Panc1 (cell line): ENCODE measurements around the gene NLRP9. TPM values are rescaled to one million over a fixed set of nuclear protein-coding genes. Genes with fewer than 3 reads are reported as not detected.
A peak's percentile ranks its signal among the peaks of the same experiment; 100 is the strongest.

Experiments
- ATAC-seq: fragments of 200-7000 bp; cut with Tn5 transposase; 2 replicates; pipeline ENCODE4 v1.9.1; 2020; ENCODE audit warnings: mild to moderate bottlenecking, moderate library complexity
- BruUV-seq: library from RNA; stranded (reverse); fragments of 400-500 nt; replicated peaks from 2 replicates; lab custom pipeline; 2021; lab: Mats Ljungman, UMichigan
- CTCF ChIA-PET: fragments of 300-600 bp; sonication (Branson Sonifier 250); formaldehyde crosslinking; loops from one replicate; lab custom pipeline; 2022; ENCODE audit warnings: antibody characterized with exemption; lab: Charles Lee
- POLR2A ChIA-PET: fragments of 300-600 bp; sonication (Branson Sonifier 250); formaldehyde crosslinking; loops from one replicate; lab custom pipeline; 2022; ENCODE audit warnings: antibody characterized with exemption; lab: Charles Lee
- DNase-seq: peaks from one replicate; pipeline ENCODE4 v3.0.0-alpha.2; 2010; ENCODE audit warnings: low read depth, low spot score
- H3K27ac ChIP-seq: 2 replicates; pipeline ENCODE4 v1.5.1; 2011; ENCODE audit warnings: mild to moderate bottlenecking, low read length, inconsistent platforms
- H3K27me3 ChIP-seq: fragments of 200-500 bp; sonication (Bioruptor generic); 2 replicates; pipeline ENCODE4 v1.6.0; 2014; ENCODE audit warnings: low read length, inconsistent platforms; ENCODE audit not compliant: control insufficient read depth, insufficient read depth
- H3K36me3 ChIP-seq: fragments of 200-500 bp; sonication (Bioruptor generic); 2 replicates; pipeline ENCODE4 v1.5.1; 2014; ENCODE audit warnings: inconsistent platforms, mild to moderate bottlenecking, low read length, moderate library complexity; ENCODE audit not compliant: control insufficient read depth, insufficient read depth
- H3K4me1 ChIP-seq: 2 replicates; pipeline ENCODE4 v1.5.1; 2011; ENCODE audit warnings: inconsistent platforms, mild to moderate bottlenecking, low read length, moderate library complexity; ENCODE audit not compliant: control insufficient read depth, insufficient read depth
- H3K4me3 ChIP-seq, 2 experiments: 2 replicates each; pipeline ENCODE4 v1.5.1; 2011 to 2012; ENCODE audit warnings: low read depth in 2 of 2, low read length in 2 of 2, mild to moderate bottlenecking in 2 of 2, inconsistent platforms in 1 of 2, moderate library complexity in 1 of 2
- H3K9me3 ChIP-seq: fragments of 200-500 bp; sonication (Bioruptor generic); 2 replicates; pipeline ENCODE4 v1.5.1; 2014; ENCODE audit warnings: low read depth, mild to moderate bottlenecking, inconsistent platforms, low read length, moderate library complexity; ENCODE audit not compliant: control insufficient read depth, insufficient read depth
- POLR2AphosphoS5 ChIP-seq: IDR thresholded peaks from 2 replicates; pipeline ENCODE4 v1.6.1; 2012; ENCODE audit warnings: mild to moderate bottlenecking, low read depth, low read length, moderate library complexity
- SIN3A ChIP-seq: IDR thresholded peaks from 2 replicates; pipeline ENCODE4 v1.6.1; 2012; ENCODE audit warnings: low read depth, mild to moderate bottlenecking, low read length, moderate library complexity, borderline replicate concordance; ENCODE audit not compliant: insufficient read depth
- TCF7L2 ChIP-seq: IDR thresholded peaks from 2 replicates; pipeline ENCODE4 v1.6.1; 2011; ENCODE audit warnings: mild to moderate bottlenecking, low read depth, low read length, inconsistent platforms
- in situ Hi-C: cut with HindIII; loops from 2 replicates; pipeline ENCODE4 v1.10.0; 2016; ENCODE audit warnings: low sequenced_read_pairs, low pct_unique_long_range_greater_than_20kb
- intact Hi-C: fragments of 100-400 bp; cut with micrococcal nuclease; formaldehyde crosslinking; loops from one replicate; pipeline ENCODE4 v1.10.0; 2022; ENCODE audit not compliant: unreplicated experiment
- total RNA-seq: library from RNA; stranded (reverse); gene quantifications from one replicate; pipeline ENCODE4 v1.2.1, GENCODE V29; 2021; ENCODE audit not compliant: unreplicated experiment
- TF ChIP-seq, protein P1 (sequence below), 2 experiments: IDR thresholded peaks; 2 replicates each; pipeline ENCODE4 v1.6.1; 2011 to 2012; ENCODE audit warnings: low read depth in 2 of 2, control low read depth in 1 of 2, low read length in 1 of 2, mild to moderate bottlenecking in 1 of 2, moderate library complexity in 1 of 2; ENCODE audit not compliant: insufficient read depth in 1 of 2
- TF ChIP-seq, protein P2 (sequence below): fragments of 450-650 bp; IDR thresholded peaks from 2 replicates; pipeline ENCODE4 v1.5.1; 2017; ENCODE audit warnings: mild to moderate bottlenecking

NLRP9 gene
- total RNA-seq, 1 experiment from 2014 or later, result not detected

DNA sequence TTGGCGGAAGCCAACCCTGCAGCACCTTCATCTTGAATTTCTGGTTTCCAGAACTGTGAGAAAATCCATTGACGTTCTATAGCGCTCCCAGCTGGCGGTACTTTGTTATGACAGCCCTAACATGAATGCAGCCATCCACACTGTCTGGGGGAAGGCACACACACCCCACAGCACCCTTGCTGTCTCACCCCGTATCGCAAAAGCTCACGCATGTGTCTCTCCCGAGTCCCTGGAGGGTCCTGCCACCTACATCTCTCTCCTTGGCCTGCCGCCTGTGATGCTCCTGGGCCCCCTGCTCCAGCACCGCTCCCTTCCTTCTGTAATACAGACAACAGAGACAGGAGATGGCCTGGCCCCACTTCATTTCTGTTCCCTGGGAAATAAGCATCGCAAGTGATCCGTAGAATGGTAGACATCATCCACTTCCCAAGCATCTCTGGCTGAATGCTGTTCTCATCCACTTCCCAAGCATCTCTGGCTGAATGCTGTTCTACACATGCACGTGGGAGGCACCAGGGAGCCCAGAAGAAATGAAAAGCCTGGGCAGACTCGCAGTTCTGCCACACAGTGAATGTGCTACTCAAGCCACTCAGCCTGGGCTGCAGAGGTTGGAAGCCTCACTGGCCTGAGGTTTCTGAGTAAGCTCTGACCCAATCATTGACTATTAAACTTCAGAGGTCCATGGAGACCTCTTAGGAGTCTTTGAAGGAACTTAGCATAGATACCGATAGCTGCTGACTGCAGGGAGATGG is 33.5 kb downstream of the NLRP9 start:
- Histone ChIP-seq H3K9me3 (no peaks in the 10 kb centered on the region), H3K27ac (no peak overlapping the region), H3K4me3 (no peak overlapping the region), H3K36me3 (no peaks in the 10 kb centered on the region), H3K4me1 (no peaks in the 10 kb centered on the region), H3K27me3 (no peaks in the 10 kb centered on the region)
- BruUV-seq, result no TSS peak
- ATAC-seq, result peak; percentile 11; the same call in 1 of the 2 replicates
- in situ Hi-C loops, result no loop called here
- intact Hi-C loops, result loop anchor here (10.0 kb wide), 1 partner anchor 100 kb away; no protein-coding TSS in a partner anchor
- no peak for DNase-seq
- ChIA-PET POLR2A (interaction anchor here (0.5 kb wide), 1 partner anchor 30 kb away, joined by 3 read pairs; no protein-coding TSS in a partner anchor), CTCF (interaction anchor here (0.6 to 1.0 kb wide), 3 partner anchors 105 to 366 kb away, joined by 3 read pairs; no protein-coding TSS in a partner anchor)
- TF ChIP-seq, protein P1, sequence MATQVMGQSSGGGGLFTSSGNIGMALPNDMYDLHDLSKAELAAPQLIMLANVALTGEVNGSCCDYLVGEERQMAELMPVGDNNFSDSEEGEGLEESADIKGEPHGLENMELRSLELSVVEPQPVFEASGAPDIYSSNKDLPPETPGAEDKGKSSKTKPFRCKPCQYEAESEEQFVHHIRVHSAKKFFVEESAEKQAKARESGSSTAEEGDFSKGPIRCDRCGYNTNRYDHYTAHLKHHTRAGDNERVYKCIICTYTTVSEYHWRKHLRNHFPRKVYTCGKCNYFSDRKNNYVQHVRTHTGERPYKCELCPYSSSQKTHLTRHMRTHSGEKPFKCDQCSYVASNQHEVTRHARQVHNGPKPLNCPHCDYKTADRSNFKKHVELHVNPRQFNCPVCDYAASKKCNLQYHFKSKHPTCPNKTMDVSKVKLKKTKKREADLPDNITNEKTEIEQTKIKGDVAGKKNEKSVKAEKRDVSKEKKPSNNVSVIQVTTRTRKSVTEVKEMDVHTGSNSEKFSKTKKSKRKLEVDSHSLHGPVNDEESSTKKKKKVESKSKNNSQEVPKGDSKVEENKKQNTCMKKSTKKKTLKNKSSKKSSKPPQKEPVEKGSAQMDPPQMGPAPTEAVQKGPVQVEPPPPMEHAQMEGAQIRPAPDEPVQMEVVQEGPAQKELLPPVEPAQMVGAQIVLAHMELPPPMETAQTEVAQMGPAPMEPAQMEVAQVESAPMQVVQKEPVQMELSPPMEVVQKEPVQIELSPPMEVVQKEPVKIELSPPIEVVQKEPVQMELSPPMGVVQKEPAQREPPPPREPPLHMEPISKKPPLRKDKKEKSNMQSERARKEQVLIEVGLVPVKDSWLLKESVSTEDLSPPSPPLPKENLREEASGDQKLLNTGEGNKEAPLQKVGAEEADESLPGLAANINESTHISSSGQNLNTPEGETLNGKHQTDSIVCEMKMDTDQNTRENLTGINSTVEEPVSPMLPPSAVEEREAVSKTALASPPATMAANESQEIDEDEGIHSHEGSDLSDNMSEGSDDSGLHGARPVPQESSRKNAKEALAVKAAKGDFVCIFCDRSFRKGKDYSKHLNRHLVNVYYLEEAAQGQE (IDR thresholded peaks at IDR 0.05; ENCODE audit: insufficient read depth in 1 of 2, low read depth in 2 of 2, low read length in 1 of 2), result no peak
- TF ChIP-seq POLR2AphosphoS5 (no peak), TCF7L2 (no peak), SIN3A (no peak)
- TF ChIP-seq, protein P2, sequence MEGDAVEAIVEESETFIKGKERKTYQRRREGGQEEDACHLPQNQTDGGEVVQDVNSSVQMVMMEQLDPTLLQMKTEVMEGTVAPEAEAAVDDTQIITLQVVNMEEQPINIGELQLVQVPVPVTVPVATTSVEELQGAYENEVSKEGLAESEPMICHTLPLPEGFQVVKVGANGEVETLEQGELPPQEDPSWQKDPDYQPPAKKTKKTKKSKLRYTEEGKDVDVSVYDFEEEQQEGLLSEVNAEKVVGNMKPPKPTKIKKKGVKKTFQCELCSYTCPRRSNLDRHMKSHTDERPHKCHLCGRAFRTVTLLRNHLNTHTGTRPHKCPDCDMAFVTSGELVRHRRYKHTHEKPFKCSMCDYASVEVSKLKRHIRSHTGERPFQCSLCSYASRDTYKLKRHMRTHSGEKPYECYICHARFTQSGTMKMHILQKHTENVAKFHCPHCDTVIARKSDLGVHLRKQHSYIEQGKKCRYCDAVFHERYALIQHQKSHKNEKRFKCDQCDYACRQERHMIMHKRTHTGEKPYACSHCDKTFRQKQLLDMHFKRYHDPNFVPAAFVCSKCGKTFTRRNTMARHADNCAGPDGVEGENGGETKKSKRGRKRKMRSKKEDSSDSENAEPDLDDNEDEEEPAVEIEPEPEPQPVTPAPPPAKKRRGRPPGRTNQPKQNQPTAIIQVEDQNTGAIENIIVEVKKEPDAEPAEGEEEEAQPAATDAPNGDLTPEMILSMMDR, result no peak

DNA sequence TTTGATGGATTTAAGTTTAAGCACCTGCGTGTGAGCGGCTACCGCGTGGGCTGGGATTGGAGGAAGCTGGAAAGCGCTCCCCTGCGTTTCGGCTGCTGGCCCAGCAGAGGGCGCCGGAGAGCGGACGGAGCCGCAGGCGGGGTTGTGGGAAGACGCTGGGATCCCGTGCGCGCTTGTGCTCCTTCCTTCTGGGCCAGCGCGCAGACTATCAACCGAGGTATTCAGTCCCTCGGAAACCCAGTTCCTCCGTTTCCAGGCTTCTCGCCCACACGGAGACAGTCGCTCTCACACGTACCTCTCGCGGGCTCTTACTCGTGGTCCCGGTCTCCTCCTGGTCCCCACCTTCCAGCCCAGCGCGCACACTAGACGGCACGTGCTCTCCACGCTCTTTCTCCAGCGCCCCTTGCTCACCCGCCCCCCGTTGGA is 34.4 kb downstream of the NLRP9 start:
- Histone ChIP-seq H3K27me3 (no peaks in the 10 kb centered on the region), H3K4me1 (no peaks in the 10 kb centered on the region), H3K27ac (no peak overlapping the region), H3K4me3 (no peak overlapping the region), H3K36me3 (no peaks in the 10 kb centered on the region), H3K9me3 (no peaks in the 10 kb centered on the region)
- ChIA-PET CTCF (interaction anchor here (0.7 to 1.0 kb wide), 2 partner anchors 106 to 177 kb away, joined by 3 read pairs; no protein-coding TSS in a partner anchor), POLR2A (no interaction called here)
- intact Hi-C loops (loop anchor here (10.0 kb wide), 1 partner anchor 101 kb away; no protein-coding TSS in a partner anchor), in situ Hi-C loops (no loop called here)
- no TSS peak for BruUV-seq
- TF ChIP-seq SIN3A (no peak), POLR2AphosphoS5 (no peak), TCF7L2 (no peak)
- TF ChIP-seq, protein P1 (IDR thresholded peaks at IDR 0.05; ENCODE audit: insufficient read depth in 1 of 2, low read depth in 2 of 2, low read length in 1 of 2), result no peak
- TF ChIP-seq, protein P2, result peak; percentile 98
- no peak for DNase-seq
- peak; percentile 76 for ATAC-seq
